Central memory CD4-positive, alpha-beta T cell (primary cell): ENCODE data around the gene RASSF6.
"Not testable (repeated sequence)": the region's sequence is repeated elsewhere in the genome, so short reads cannot be mapped to it uniquely, and the experiment has no call there.

Experiments
- DNase-seq: peaks from one replicate; pipeline ENCODE4 v3.0.0; 2022

RASSF6 gene

DNA sequence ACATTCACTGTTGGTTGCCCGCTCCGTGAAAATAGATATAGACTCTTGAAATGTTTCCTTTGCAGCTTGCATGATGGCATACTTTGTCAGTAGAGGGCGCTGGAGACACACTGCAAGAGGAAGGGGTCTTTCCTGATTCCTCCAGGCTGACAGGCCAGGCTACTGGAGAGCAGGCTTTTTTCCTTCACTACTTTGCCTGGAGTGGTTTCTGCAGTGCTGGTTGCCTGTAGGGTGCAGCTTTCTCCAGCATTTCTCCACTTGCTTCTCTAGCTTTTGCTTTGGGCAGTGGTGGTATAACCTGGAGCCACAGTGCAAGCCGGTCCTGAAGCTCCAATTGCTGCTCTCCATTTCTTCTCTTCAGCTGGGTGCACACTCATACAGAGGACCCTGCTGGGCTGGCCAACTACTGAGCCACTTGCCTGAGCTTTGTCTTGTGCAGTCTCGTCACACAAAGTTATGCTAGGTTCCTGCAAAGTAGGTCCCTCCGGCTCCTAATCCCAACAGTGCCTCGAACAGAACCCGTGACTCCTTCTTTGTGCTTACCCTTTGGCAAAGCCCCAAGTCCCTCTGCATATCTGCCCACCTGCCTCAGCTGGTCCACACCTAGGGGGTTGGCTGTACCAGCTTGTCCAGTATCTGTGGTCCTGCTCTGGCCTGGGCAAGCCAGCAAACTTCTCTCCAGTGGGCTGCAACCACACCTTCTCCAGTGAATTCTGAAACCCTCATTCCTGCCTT is 46.3 kb downstream of the RASSF6 start:
- no peak for DNase-seq

DNA sequence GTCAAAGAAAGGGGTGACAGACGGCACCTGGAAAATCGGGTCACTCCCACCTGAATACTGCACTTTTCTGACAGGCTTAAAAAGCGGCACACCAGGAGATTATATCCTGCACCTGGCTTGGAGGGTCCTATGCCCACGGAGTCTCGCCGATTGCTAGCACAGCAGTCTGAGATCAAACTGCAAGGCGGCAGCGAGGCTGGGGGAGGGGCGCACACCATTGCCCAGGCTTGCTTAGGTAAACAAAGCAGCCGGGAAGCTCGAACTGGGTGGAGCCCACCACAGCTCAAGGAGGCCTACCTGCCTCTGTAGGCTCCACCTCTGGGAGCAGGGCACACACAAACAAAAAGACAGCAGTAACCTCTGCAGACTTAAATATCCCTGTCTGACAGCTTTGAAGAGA is 69.4 kb downstream of the RASSF6 start:
- DNase-seq: not testable (repeated sequence)

DNA sequence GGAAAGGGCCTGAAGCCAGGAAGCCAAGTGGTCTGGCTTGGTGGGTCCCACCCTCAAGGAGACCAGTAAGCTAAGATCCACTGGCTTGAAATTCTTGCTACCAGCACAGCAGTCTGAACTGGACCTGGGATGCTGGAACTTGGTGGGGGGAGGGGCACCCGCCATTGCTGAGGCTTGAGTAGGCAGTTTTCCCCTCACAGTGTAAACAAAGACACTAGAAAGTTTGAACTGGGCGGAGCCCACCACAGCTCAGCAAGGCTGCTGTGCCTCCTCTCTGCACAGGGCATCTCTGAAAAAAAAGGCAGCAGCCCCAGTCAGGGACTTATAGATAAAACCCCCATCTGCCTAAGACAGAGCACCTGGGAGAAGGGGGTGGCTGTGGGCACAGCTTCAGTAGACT is 75.6 kb downstream of the RASSF6 start:
- no peak for DNase-seq

DNA sequence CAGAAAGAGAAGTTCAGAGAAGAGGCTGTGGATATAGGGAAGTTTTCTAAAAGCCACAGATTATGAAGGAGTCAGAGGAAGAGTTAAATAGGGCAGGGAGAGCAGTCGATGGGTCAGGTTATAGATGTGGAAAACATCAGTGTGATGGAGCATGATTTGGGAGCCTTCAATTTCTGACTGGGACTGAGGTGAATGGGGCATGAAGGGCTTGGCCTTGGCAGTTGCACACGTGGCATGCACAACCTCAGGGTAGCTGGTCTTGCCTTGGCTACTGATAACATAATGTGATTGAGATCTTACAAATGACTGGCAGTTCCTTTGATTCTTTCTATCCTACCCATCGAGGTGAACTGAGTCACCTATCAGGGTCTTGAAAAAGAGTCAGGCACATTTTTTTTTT is 79.0 kb downstream of the RASSF6 start:
- DNase-seq: no peak

DNA sequence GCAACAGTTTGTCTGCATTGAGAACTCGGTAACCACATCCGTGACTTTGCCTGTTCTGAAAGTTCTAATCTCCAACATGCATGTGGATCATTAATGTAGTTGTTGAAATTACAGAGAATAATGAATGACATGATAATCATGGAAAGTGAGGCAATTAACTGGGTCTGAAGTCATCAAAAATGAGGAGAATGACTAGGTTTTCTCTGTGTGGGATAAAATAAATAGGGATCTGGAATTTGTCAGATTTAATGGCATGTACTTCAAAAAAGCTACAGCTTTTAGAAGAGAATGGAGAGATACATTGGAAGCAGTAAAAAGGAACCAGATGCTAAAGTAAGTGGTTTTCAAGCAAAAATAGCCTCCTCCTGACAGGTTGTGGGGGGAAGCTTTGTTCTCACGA is 79.4 kb downstream of the RASSF6 start:
- no peak for DNase-seq

DNA sequence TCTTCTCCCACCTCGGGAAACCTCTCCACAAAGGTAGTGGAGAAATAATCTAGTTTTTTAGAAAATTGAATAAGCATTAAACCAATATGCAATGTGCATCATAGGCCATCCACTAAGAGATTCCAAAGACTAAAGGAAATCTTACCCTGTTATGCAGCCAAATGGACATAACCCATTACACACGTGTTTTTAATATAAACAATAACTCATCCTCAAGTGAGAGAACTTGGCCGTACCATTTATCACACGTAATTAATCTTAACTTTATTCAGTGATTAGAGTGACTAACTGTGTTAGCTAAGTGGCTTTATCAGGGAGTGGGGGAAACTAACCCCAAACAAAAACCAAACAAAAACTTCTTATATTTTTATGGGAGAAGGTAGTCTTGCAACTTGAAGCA is 80.8 kb downstream of the RASSF6 start:
- DNase-seq: no peak

DNA sequence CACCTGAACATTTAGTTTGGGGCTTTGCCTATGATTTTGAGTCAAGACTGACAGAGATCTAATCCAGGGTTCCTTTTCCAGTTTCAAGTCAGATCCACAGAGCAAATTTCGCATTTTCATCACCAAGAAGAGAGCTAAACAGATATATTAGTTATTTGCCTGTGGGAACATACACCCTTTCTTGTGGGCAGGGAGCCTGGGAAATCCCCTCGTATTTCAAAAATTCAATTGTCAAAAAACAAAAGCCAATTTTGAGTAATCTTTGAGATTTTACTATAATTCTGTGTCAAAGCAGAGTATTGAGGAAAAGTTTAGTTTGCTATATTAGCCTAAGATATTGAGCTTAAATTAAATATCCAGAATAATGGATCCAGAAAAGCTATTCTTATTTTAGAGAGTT is 82.1 kb downstream of the RASSF6 start:
- DNase-seq: no peak

DNA sequence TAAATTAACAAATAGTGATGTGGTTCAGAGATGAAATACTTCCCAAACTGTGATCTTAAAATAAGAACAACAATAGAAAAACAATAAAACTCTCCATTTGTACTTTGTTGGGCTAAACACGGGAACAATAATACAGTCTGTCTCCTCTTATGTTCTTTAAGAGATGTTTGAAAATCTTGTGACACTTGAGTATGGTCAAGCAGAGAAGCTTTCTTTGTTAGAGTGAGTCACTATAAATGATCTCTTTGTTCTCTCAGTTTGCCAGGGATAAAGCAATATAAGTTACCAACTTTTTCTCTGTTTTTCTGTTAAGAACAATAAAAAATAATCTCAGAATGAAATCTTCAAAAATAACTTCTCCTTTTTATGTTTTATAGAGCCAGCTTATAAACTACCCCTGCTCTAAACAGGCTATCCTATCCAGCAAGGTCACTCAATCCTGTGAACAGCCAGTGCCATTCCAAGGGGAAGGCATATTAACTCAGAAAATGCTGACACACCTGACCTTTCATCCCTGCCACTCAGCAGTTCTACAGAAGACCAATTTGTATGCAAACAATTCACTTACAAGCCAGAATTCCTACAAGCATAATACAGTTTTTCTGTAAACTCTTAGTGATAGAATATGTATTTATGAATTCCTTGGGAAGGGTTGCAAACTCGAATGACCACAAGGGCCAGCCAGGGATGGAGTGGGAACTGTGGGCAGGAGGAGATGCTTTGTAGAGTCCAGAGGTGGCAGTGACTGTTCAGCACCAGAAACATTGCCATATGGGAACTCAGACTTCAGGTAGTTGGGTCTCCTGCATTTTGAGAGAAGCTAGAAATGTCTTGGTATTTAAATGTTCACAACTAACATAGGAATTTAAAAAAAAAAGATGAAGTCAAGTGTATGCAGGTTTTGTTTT is 86.5 kb downstream of the RASSF6 start:
- no peak for DNase-seq

DNA sequence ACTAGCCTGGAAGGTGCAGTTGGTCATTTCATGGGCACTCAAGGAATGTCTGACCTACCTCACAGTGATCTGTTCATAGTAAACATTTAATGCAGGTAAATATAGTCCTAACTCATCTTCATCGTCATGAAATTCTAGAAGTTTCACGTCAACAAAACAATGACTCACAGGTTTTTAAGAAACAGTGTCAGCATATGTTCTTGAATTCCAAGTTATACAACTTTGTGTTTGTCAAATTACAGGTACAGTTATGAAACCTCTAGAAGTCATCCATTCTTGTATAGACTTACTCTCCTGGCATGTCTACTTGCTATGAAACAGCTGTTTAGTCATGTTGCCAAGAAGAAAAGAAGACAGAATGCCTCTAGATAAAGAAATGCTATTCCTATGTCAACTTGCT is 92.1 kb downstream of the RASSF6 start:
- DNase-seq: no peak

DNA sequence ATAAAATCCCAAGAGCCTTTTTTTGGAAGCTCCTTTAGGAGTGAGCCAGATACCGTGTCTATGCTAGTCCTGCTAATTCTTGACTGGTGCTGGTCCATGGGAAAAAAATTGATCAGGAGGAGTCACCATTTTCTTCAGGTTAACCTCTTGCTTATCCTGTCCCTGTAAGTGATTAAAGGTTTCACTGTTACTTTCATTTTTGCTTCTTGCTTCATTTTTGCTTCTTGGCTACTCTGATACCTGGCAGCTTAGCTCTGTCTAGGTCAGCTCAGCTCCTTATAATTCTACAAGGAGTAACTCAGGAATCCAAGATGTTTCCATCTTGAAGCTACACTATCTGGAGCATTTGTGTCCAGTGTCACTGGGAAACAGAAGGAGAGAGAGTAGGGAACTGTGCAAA is 93.0 kb downstream of the RASSF6 start:
- DNase-seq: no peak

DNA sequence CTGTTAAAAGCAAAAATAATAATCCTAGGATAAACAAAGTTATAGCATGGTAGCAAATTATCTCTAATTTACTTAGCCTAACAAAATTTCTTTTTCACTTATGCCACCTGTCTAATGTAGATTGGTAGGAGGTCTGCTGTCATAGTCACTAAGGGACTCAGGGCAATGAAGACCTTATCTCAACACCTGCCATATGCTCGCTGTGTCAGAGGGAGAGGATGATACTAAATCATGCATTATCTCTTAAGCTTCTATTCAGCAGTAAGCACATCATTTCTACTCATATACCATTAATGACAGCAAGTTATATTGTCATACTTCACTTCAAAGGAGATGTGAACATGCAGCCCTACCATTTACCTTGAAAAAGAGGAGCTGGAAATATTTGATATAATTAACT is 94.6 kb downstream of the RASSF6 start:
- DNase-seq: no peak

DNA sequence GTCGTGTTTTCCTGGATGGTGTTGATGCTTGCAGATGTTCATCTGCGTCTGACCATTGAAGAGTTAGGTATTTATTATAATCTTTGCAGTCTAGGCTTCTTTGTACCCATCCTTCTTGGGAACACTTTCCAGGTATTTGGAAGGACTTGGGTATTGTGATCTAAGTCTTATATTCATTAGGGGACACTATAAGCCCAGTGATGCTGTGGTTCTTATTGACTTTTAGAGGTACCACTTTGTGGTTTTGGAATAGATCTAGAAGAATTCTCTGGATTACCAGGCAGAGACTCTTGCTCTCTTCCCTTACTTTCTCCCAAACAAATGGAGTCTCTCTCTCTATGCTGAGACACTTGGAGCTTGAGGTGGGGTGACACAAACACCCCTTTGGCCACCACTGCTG is 97.1 kb downstream of the RASSF6 start:
- DNase-seq: no peak
